HG03025 (cell line): ENCODE measurements around the gene CACNG1.
"Not testable (repeated sequence)": the region's sequence is repeated elsewhere in the genome, so short reads cannot be mapped to it uniquely, and the experiment has no call there.

Experiments
- ATAC-seq: cut with Tn5 transposase; IDR thresholded peaks from one replicate; pipeline ENCODE4 v1.9.1; 2021; ENCODE audit warnings: mild to moderate bottlenecking, moderate library complexity; ENCODE audit not compliant: unreplicated experiment, low FRiP score

Gene CACNG1

DNA sequence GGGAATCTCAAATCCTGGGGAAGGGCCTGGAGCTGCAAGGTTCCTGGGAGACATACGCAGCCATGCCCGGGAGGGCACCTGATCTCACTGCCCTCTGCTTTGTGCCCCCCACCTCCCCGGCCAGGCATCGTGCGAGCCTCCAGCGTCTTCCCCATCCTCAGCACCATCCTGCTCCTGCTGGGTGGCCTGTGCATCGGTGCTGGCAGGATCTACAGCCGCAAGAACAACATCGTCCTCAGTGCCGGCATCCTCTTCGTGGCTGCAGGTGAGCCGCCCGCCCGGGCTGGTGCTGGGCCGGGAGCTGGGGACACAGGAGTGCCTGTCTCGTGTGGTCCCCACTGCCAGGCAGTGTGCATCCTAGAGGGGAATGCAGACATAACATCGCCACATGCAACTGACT, 19.6 kb upstream of the CACNG1 start:
- no peak for ATAC-seq

DNA sequence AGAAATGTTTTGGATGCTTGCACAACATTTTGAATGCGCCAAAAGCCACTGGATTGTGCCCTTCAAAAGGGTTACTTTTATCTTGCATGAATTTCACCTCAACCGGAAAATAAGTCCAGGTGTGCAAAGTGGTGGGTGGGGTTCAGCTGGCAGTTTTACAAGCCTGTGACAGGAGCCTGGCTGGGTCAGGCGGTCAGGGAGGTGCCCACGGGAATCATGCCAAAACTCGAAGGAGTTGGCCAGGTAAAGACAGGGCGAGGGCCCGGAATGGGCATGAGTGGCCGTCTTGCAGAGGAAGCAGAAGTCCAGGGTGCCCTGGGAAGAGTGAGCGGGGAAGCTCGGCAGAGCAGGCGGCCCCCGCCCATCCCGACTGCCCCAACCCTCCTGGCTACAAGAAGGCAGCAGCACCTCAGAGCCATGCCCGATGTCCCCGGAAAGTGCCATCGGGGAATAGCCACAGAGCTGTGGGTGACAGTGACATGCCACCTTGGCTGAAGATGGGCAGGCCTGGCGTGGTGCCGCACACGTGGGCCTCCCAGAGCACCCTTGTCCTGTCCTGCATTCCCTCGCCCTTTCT, 19.1 kb upstream of the CACNG1 start:
- no peak for ATAC-seq

DNA sequence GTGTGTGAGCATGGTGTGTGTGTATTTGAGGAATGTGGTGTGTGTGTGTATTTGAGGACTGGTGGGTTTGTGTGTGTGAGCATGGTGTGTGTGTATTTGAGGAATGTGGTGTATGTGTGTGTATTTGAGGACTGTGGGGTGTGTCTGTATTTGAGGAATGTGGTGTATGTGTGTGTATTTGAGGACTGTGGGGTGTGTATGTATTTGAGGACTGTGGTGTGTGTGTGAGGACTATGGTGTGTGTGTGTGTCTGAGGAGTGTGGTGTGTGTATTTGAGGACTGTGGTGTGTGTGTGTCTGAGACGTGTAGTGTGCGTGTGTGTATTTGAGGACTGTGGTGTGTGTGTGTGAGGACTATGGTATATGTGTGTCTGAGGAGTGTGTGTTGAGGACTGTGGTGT, 18.0 kb upstream of the CACNG1 start:
- ATAC-seq = no peak

DNA sequence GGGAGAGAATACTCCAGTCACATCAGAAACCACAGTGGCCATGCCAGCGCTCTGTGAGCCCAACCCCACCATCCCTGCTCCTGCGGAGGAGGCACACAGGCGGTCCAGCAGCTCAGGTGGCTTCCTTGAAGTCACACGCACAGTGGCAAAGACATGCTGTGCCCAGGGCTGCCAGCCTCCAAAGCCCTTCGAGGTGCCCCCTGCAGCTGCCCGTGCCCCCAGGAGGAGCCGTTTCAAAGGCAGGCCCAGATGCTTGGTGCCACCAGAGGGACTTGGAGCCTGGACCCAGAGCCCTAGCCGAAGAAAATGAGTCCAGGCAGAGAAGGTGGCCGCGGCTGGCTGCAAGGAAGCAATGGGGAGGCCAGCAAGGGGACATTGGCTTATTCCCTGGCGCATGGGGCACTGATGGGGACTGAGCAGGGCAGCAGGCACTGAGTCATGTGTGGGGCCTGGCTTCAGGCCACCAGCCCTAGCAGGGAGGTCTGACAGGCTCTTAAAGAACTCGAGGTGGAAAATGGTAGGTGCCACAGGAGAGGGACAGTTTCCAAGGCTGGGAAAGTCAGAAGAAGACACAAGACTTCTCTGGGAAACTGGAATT, 17.2 kb upstream of the CACNG1 start:
- ATAC-seq = no peak

DNA sequence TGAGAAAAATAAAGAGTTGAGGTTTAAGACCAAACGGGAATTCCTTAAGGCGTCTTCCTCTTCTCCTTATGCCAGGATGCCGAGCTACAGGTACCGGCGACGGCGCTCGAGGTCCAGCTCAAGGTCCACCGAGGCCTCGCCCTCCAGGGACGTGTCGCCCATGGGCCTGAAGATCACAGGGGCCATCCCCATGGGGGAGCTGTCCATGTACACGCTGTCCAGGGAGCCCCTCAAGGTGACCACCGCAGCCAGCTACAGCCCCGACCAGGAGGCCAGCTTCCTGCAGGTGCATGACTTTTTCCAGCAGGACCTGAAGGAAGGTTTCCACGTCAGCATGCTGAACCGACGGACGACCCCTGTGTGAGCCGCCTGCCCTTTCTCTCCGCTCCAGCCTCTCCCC, 13.7 kb upstream of the CACNG1 start:
- ATAC-seq = no peak

DNA sequence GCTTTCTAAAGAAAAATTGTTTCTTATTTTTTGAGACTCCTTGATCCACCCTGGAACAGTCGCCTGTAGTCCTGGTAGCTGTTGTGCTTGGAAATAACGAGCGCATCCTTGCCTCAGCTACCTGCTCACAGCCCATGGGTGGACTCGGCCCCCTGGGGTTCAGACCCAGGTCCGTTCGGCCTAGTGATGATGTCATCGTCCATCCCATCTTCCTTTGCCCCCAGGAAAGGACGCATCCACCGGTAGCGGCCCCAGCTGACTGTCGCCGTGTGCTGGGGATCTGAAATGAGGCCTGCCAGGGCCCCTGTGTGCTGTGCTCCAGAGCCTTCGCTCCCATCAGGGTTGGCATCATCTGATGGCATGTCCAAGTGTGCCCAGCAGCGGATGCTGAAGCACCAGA, 12.0 kb upstream of the CACNG1 start:
- ATAC-seq = no peak

DNA sequence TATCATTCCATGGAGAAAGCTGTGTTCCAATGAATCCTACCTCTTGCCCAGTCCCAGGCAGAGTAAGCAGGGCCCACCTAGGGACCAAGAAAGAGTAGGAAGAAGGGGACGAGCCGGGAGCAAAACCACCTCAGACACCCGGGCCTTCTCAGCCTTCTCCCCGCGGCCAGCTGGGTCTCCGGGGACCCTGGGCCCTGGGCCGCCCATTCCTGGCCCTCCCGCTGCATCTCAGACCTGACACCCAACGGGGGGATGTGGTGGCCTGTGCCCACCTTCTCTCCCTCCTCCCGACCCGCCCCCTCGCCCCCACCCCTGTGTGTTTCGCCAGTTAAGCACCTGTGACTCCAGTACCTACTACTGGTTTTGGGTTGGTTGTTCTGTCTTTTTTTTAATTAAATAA, 11.4 kb upstream of the CACNG1 start:
- no peak for ATAC-seq

DNA sequence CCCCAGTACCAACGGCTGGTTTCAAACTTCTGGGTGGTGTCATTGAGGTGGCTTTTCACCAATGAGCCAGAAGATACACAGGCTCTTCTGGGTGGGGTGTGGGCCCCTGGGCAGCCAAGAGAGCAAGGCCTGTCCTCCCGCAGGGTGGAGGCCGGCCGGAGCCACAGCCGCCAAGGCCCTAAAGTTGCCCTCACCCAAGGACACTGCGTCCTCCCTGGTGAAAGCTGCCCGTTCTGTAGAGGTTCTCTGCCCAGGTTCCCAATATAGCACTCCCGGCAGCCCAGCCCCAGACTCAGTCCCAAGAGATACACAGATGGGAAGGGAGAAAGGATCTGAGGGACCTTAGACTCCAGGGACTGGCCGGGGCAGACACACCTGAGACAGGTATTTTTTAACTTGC, 10.7 kb upstream of the CACNG1 start:
- ATAC-seq = no peak

DNA sequence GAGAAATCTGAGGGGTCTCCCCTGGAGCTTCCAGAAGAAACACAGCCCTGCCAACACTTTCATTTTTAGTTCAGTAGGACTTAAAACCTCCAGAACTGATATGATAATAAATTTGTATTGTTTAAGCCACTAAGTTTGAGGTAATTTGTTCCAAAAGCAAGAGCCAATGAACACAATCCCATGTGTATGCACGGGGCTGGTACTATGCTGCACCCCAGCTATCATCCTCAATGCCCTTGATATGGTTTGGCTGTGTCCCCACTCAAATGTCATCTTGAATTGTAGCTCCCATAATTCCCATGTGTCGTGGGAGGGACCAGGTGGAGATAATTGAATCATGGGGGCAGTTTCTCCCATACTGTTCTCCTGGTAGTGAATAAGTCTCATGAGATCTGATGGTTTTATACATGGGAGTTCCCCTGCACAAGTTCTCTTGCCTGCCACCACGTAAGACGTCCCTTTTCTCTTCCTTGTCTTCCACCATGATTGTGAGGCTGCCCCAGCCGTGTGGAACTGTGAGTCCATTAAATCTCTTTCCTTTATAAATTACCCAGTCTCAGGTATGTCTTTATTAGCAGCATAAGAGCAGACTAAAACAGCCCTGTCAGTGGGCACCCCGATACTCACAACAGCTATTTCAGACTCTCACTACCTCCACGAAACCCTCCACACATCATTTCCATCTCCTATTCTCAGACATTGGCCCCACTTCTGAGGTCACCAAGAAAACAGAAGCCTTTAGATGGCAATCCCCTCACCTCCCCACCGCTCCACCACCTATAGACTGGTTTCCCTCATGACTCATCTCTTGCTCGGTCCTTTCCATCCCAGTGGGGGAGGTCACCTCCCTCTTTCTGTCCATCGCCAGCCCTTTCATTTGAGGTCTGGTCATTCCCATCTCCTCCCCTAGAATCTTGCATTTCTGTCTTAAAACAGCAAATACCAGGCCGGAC, 8.9 kb upstream of the CACNG1 start:
- ATAC-seq = peak; percentile 82

DNA sequence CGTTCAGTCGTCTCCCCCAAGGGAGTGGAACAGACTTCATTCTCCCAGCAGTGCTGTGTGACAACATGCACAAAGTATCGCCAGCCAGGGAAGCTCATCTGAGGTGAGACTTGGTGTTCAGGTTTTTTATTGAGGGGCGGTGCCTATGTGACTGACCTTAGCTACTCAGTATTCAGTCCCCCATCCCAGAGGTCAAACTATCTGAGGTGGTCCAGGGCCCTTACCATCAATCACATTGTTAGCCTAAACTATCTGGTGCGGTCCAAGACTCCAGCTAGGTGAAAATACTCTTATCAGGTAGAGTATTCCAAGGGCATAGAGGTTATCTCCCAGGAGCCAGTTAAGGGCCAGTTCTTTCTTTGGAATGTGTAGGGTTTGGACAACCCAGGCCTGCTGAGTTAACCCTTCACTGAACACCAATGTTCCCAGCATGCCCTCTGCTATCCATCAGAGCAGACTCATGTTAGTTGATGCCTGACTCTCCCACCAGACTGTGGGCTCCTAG, 5.4 kb upstream of the CACNG1 start:
- ATAC-seq = no peak

DNA sequence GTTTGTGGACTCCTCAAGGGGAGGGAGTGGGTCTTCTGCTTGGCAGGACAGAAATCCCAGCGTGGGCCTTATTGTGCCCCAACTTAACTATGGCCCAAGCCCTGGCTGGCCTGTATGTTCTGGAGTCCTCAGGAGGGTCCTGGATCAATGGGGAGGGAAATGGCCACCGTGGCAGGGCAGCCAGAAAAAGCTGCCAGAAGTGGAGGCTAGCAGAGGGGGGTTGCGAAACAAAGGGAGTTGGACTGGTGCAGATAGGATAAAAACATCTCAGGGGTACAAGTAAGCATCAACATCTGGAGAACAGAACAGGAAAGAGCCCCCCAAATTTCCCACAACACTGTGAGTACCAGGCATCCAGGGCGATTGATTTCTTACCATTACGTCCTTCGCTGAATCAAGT, 3.7 kb upstream of the CACNG1 start:
- no peak for ATAC-seq

DNA sequence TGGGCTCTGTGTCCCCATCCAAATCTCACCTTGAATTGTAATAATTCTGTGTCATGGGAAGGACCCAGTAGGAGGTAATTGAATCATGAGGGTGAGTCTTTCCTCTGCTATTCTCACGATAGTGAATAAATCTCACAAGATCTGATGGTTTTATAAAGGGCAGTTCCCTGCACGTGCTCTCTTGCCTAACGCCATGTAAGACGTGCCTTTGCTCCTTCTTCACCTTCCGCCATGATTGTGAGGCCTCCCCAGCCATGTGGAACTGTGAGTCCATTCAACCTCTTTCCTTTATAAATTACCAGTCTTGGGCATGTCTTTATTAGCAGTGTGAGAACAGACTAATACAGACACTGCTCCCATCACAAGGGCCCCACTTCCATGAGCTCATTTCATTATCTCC, 3.2 kb upstream of the CACNG1 start:
- ATAC-seq = not testable (repeated sequence)

DNA sequence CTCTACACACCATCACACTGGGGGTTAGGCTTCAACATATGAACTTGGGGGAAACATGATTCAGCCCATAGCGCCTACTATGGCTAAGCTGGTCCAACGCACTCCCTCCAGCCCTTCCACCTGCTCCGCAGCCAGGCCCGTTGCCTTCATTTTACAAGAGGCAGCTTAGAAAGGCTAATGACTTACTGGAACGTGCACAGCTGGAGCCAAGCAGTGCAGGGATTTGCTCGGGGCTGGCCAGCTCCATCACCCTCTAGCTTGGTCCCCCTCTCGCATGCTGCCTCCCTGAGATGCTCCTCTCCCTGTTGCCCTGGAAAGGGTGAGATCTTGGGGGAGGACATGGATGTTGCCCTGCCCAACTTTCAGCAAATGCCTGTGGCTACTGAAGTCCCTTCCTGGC, 2.8 kb upstream of the CACNG1 start:
- no peak for ATAC-seq

DNA sequence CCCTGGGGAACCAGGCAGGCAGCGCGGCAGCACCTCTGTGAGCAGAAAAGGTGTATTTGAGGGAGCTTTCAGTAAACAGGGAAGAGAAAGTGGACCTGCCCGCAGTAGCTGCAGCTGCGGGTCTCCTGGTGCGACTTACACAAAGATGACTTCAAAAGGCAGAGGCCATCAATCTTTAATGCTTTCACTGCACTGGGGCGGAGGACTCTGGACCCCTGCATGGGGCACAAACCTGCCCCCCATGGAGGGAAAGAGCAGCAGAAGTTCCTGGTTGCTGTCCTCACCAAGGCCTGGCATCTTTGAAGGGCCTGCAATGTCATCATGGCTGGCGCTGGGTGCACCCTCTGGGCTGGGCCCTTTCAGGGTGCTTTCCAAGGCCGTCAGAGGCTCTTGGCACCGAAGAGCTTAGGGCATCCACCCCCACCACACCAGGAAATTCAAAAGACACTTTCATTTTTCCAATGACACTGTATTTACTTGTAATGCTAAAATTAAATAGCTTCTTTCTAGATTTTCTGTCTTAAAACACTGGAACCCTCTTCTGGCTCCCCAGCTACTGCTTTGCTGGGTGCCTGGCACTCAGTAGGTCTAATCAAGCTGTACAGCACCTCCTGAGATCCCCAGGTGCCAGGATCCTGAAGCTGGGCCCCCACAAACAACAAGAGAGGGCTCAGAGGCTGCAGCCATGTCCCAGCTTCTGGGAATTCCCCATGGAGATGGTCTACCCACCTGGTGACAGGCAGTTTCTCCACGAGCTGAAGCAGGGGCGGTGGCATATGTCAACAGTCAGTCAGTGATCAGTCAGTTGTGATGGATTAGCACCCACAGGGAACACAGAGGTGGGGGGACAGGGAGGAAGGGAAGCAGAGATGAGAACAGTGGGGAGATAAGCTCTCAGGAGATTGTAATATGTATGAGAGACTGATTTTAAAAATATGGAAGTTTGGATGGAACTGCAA, 2.1 kb upstream of the CACNG1 start:
- ATAC-seq = no peak

DNA sequence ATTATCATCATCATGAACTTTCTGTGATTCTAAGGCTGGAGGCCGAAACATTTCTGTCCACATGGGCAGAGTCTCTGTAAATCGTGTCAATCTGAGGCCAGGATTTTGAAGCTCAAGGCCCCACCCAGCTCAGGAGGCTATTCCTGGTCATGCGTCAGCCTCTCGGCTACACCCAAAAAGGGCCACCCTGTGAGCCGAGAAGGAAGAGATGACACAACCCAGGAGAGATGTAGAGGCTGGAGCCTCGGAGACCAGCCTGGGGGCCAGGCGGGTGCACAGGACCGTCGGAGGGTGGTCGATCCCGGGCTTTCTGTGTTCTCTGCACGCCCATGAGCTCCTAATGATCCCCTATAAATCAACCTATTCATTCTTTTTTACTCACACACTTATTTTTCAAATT, 1.1 kb upstream of the CACNG1 start:
- ATAC-seq = no peak

DNA sequence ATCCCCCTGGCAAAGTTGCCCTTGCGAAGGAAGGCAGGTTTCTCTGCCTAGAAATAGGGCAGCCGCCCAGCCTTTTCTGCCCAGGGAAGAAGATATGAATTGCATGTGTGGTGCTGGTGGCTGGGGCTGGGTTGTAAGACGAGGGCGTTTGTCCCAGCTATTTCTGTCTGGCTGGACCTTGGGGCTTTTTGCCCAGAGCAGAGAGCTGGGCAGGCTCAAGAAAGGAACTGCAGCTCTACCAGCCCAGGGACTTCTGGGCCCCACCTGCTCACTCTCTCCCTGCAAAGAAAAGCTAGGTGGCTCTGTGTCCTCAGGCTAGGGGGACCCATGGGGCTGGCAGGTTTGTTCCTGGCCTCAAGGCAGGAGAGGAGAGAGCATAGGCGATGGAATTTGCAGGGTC, 586 bp downstream of the CACNG1 start:
- ATAC-seq = no peak

DNA sequence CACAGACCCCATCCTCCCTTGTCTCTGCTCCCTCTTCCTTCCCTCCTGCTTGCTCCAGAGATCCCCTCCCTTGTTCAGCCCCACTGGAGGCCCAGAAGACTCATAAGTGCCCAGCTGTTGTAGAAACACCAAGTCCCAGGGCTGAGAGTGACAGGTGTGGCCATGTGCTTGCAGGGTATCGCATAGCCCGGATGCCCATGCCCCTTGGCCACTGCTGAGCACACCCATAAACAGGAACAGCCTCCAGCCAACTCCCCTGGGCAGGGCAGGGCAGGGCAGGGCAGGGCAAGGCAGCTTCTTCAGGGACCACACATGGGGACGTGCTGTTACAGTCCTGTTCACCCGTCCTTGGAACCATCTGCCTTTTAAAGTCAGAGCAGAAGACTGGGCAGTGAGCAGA, 2.0 kb downstream of the CACNG1 start:
- no peak for ATAC-seq

DNA sequence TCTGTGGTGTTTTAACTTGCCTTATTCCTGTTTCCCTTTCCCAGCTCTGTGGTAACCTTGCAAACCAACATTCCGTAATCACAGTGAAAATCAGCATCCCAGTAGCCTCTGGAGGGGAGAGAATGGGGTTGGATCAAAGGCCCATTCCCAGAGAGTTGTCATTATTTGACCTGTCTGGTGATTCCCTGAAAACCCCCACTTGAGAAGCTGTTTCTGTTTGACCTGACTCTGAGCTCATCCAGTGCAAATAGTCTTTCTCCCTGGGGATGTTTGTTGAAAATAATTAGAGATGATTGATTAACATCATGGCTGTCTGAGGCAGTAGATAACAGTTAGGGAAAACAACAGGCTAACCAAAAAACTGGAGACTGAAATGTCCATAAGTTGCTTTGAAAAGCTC, 3.0 kb downstream of the CACNG1 start:
- no peak for ATAC-seq

DNA sequence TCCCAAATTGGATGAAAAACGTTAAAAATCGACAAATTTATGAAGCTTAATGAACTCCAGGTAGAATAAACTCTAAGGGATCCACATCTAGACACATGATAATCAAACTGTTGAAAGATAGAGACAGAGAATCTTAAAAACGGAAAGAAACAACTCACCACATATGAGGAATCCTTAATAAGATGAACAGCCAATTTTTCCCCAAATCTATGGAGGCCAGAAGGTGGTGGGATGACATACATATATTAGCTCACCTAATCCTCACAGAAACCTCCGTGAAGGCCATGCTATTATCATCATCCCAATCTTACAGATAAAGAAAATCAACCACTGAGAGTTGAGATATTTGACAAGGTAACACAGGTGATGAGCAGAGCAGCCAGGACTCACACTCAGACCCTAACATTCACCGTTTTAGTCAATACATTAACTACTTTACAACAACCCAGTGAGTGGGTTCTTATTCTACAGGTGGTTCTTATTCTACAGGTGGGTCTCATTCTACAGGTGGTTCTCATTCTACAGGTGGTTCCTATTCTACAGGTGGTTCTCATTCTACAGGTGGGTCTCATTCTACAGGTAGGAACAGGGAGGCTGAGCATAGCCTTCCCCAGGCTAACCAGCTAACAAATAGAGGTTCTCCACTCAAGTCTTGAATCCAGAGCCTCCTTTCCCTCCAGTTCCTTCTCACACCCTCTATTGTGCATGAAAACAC, 4.8 kb downstream of the CACNG1 start:
- ATAC-seq = no peak

DNA sequence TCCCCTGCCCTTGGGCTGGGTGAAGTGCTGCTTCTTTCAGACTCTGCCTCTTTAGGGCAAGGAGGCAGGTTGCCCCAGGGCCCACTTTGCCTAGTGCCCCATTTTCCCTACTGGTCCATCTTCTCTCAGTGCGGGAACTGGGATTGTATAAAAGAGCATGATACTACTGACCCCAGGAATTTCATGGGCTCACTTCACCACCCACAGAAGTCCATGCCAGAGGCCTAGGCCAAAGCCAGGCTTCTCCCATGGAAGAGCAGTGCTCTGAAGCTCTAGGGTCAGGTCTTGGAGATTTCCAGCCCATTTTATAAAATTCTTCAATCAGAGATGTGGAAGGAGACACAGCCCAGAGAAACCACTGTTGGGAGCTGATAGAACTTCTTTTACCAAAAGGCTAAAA, 5.7 kb downstream of the CACNG1 start:
- no peak for ATAC-seq
